GM18498 (cell line): ENCODE results near the gene NEURL1B.
"Not testable (repeated sequence)": the region's sequence is repeated elsewhere in the genome, so short reads cannot be mapped to it uniquely, and the experiment has no call there.

Experiments used
- ATAC-seq: cut with Tn5 transposase; IDR thresholded peaks from one replicate; pipeline ENCODE4 v1.9.1; 2021; ENCODE audit warnings: mild to moderate bottlenecking, moderate library complexity; ENCODE audit not compliant: unreplicated experiment

Gene NEURL1B

GRCh38 chr5:172640822-172641358, at the start of gene NEURL1B:
NEURL1B (plus strand) TSS chr5:172641263; CDS start chr5:172641407, 144 bp downstream.
- peak; percentile 58 for ATAC-seq

DNA sequence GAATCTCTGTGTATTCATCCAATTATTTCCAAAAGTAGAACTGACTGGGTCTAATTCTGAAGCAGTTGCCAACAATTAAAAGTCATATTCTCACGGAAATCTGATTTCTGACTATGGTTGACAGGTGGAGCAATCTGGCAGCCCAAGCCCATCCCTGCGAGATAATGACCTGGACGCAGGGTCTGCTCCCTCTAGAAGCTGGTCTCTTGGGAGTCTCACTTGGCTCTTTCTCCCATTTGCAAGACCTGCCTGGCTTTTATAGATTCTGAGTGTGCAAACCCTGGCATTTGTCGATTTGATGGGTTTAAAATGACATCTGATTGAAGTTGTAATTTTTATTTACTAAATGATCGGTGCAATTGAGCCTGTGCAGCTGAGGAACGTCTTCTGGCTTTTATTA, 49.4 kb upstream of the NEURL1B start:
- no peak for ATAC-seq

DNA sequence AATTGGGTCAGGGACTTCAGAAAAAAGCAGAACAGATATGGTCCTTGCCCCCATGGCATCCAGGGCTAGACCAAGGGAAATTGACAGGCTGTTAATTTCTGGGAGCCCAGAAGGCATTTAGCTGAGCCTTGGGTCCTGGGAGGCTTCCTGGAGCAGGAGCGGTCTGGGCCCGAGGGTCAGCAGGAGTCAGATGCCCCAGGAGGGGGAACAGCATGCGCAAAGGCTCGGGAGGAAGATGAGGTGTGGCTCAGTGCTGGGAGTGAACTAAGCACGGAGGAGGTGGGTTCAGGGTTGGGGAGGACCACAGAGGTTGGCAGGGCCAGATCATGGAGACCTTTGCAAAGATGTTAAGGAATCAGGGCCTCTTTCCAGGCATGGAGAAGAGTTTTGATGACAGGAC, 48.2 kb upstream of the NEURL1B start:
- ATAC-seq, result no peak

DNA sequence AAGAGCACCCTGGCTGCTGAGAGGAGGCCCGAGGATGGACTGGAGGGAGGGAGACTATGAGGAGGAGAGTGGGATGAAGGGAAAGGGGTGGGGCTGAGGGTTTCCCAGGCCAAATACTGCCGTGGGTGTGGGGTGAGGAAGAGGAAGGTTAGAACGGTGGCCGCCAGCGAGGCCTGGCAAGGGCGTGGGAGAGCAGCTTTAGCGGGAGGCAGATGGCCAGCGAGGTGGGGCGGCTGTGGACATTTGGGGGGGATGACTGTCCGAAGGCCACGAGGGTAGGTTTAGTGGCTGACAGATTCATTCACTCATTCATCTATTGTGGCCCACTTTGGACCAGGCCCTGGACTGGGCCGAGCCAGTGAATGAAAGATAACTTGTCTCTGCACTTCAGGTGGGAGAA, 47.8 kb upstream of the NEURL1B start:
- ATAC-seq, result no peak

- no peak for ATAC-seq
Observed at GRCh38 chr5:172593721-172594235, 47.3 kb upstream of the NEURL1B start.

DNA sequence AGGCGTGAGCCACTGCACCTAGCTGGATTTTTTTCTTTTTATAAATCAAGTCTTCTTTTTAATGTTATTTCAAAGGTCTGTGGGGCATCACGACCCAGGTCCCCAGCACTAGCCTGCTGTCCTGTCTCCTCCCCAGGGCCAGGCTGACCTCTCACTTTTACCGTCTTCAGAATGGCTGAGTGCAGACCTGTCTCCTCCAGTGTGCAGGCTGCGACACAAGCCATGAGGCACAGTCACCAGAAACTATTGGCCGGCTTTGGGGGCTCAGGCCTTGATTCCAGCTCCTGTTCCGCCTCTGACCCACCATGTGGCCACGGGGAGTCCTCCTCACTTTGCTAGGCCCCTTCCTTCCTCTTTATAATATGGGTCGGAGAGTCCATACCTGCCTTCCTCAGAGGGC, 46.6 kb upstream of the NEURL1B start:
- ATAC-seq, result no peak

DNA sequence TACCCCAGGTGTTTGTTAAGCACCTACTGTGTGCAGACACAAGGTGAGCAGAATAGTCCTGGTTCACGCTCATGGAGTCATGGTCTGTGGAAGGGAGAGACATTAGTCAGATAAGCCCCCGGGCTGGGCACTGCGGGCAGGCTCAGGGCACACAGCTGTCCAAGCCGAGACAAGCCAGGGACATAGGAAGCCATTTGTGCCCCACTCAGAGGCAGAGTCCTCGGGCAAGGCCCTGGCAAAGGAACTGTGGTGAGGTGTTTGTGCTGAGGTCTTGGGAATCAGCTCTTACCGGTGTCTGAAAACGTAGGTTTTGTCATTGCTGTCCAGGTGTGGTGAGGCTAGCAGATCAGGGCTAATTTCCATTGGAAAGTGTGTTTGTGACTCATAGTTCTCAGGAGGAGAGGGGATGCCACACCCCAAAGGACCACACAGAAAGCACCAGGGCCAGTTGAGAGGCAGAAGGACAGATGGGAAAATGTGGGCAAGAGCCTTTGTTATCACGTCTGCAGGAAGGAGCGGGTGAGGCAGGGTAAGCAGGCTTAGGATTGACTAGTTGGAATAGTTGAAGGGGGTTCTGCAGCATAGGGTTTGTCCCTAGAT, 46.1 kb upstream of the NEURL1B start:
- ATAC-seq, result no peak

DNA sequence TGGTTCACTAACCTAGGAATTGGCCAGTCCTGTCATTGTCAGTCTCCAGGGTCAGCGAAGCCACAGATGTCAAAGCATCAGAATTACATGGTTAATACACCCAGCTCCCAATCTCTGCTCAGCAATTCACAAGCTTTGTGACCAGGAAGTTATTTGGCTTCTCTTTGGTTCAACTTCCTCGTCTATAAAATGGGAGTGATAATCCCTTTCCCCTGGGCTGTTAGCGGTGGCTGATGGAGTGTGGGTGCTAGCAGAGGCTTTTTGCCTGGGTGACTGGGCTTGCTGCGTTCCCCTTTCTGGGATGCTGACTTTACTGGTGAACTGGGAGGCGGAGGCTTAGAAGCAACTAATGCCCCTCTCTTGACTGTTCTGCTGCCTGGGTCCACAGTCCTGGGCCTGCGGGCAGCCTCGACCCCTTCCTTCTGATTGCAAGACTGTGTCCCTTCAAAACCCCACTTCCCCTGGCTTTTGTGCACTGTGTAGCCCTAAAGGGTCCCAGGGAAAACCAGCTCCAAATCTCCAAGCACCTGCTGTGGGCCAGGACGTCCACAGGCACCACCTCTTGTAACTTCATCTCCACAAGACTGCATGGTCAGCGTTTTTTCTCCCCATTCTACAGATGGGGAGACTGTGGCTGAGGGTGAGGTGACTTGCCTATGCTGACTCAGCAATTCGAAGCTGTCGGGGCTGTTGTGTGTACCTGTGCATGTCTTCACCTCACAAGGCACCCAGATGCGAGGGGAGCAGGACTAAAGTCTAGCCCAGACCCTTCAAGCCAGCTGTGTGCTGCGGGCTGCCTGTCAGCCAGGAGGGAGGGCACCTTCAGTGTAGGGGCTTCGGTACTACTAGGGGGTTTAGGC, 45.2 kb upstream of the NEURL1B start:
- ATAC-seq, result no peak

DNA sequence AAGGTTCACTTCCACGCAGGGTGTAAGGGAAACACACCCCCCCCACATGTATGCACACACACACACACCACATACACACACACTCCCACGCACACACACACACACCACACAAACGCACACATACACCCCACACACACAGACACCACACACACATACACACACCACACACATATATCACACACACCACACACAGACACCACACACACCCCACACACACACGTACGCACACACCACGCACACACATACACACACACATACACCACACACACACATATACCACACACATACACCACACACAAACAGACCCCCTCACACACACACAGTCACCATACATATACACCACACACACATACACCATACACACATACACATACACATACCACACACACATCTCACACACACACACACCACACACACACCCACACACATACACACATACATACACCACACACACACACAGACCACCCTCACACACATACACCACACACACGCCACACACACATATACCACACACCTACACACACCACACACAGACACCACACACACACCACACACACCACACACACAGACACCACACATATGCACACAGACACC, 44.3 kb upstream of the NEURL1B start:
- no peak for ATAC-seq

GRCh38 chr5:172597755-172598155, 43.3 kb upstream of the NEURL1B start:
- no peak for ATAC-seq

DNA sequence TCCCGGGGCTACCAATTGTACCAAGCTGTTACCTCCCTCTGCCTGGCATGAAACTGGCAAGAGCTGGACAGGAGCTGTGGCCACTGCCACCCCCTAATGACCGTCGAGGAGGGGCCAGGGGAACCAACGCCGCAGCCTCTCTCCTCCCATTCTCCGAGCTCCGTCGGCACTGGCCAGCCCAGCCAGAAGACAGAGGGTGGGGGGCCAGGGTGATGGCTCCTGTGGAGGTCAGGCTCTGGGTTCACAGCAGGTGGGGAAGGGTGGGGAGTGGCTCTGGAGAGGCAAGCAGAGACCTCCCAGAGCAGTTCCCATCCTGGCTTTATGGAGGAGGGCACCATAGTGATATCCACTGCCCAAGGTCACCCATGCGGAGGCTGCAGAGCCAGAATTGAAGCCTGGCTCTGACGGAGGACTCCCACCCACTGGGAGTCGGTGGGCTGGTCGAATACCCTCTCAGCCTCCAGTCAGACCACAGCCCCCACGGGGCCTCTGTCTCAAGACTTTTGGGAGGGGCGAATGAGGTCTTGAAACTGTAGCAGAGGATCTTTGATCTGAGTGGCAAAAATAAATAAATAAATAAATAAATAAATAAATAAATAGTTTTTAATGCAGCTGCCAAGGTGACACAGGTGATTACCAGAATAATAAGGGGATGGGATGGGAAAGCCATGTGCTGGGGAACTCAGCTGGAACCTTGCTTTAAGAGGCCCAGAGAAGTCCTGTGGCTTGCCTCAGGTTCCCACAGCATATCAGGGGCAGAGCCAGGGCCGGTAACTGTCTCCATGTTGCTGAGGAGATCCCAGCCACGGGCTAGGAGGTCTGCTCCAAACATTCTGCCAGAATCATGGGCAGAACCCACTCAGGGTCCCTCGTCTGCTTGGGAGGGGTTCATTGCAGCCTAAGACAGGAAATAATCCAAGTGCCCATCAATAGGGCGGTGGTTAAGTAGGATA, 42.5 kb upstream of the NEURL1B start:
- no peak for ATAC-seq

DNA sequence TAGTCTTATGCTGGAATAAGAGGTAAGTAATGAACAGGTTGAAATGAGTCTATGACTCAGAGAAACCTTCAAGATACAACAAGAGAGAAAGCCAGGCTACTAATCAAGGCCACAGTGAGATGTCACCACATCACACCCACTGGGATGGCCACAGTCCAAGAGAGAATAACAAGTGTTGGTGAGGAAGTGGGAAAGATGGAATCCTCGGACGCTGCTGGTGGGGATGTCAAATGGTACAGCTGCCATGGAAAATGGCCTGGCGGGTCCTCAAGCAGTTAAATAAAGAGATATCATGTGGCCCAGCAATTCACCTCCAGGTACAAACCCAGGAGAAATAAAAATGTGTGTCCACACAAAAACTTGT, 41.9 kb upstream of the NEURL1B start:
- no peak for ATAC-seq

- ATAC-seq, result no peak
Observed at GRCh38 chr5:172600571-172600970, 40.5 kb upstream of the NEURL1B start.

- not testable (repeated sequence) for ATAC-seq
Observed at GRCh38 chr5:172601576-172601975, 39.5 kb upstream of the NEURL1B start.

DNA sequence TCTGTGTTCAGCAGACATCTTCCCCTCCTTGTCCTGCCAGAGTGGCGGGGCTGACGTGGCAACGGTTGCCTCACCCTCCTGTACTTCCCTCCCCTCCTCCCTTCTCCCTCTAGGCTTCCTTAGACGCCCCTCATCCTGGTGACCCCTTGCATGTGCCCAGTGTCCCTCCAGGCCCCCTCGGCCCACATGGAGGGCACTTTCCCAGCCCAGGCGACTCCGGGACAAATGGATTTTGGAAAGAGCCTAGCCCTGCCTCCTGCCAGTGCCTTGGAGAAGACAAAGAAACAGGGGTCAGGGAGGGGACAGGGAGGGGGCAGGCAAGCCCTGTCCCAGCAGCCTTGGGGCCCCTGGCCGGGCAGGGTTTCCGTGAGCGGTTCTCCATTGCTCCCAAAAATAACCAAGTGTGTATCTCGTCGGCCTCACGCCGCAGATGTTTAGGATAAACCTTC, 38.3 kb upstream of the NEURL1B start:
- no peak for ATAC-seq

GRCh38 chr5:172603251-172603806, 37.7 kb upstream of the NEURL1B start:
- ATAC-seq, result no peak

- ATAC-seq, result no peak
Observed at GRCh38 chr5:172605466-172605865, 35.6 kb upstream of the NEURL1B start.

DNA sequence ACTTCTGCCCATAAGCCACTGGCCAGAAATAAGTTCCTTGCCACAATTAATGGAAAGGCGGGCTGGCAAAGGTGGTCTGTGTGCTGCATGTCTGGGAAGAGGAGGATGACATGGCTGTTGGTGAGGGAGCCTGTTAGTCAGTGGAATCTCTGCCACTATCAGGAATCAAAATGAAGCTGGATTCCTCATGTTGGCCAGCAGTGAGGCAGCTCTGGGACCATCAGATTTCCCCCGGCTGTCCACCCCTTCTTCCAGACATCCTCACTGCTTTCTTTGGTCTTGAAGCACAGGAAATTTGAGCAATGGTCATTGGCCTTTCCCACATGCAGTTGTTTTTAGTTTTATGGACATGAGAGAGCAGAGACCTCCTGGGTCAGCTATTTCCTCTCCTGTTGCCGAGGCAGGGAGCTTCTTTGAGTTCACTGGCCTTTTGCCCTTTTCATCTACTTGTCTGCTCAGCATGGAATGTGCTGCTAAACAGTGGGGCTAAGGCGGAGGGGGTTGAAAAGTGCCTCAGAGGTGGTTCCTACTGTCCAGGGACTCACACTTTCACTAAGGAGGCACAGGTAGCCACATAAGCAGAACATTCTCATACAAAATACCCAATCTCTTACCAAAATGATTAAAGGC, 34.8 kb upstream of the NEURL1B start:
- ATAC-seq, result no peak

DNA sequence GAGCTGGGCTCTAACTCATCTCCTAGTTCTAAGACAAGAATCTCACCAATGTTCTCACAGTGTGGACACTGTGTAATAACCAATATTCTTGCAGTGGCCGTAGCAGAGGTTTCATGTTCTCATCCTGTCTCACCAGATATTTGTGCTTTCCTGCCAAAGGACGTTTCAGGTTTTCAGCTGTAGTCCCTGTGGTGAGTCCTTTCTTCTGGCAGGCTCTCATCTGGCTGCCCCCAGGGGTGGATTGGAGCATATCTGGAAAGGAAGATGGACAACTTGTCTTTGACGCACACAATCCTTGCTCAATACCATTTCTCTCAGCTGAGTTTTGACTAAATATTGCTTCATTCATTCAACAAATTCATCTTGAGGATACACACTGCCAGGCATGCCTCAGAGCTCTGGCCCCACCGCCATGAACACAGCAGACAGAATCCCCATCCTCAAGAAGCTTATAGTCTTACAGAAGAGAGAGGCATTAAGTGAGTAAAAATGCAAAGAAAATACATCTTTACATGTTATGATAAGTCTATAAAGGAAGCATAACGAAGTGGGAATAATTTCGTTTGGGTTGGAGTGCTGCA, 33.8 kb upstream of the NEURL1B start:
- no peak for ATAC-seq
